OCI-LY1 (cell line): ENCODE data around the gene SCPEP1.

ENCODE experiments used
- H2AFZ ChIP-seq: fragments of 200-600 bp; sonication (generic), shearing (Covaris generic); 2 replicates; pipeline ENCODE4 v1.6.0; 2014; ENCODE audit warnings: antibody characterized with exemption, mild to moderate bottlenecking, low read length
- H3F3A ChIP-seq: fragments of 200-600 bp; sonication (generic), shearing (Covaris generic); 2 replicates; pipeline ENCODE4 v1.6.0; 2014; ENCODE audit warnings: mild to moderate bottlenecking, antibody characterized with exemption, low read length, moderate library complexity; ENCODE audit not compliant: insufficient read depth
- H3K27ac ChIP-seq: fragments of 200-600 bp; sonication (generic); 2 replicates; pipeline ENCODE4 v1.5.1; 2014; ENCODE audit warnings: low read length, mixed run types, mild to moderate bottlenecking, low read depth; ENCODE audit not compliant: poor library complexity, severe bottlenecking
- H3K27me3 ChIP-seq: fragments of 200-600 bp; sonication (generic); 2 replicates; pipeline ENCODE4 v1.6.0; 2014; ENCODE audit warnings: antibody characterized with exemption, mild to moderate bottlenecking, low read length, moderate library complexity; ENCODE audit not compliant: insufficient read depth
- H3K36me3 ChIP-seq: fragments of 200-600 bp; sonication (generic); 2 replicates; pipeline ENCODE4 v1.6.1; 2014; ENCODE audit warnings: mild to moderate bottlenecking, antibody characterized with exemption, low read length, moderate library complexity, mixed read lengths; ENCODE audit not compliant: insufficient read depth
- H3K4me1 ChIP-seq: fragments of 200-600 bp; sonication (generic); 2 replicates; pipeline ENCODE4 v1.5.1; 2014; ENCODE audit warnings: mild to moderate bottlenecking, low read length, moderate library complexity; ENCODE audit not compliant: insufficient read depth, severe bottlenecking
- H3K4me2 ChIP-seq: fragments of 200-600 bp; sonication (generic), shearing (Covaris generic); 2 replicates; pipeline ENCODE4 v1.6.1; 2014; ENCODE audit warnings: low read length
- H3K4me3 ChIP-seq: fragments of 200-600 bp; sonication (generic); 2 replicates; pipeline ENCODE4 v1.5.1; 2014; ENCODE audit warnings: low read length, low read depth, mild to moderate bottlenecking, mixed read lengths; ENCODE audit not compliant: poor library complexity, severe bottlenecking
- H3K79me2 ChIP-seq: fragments of 200-600 bp; shearing (Covaris generic); 2 replicates; pipeline ENCODE4 v1.6.1; 2016; ENCODE audit warnings: mixed run types, low read length, mixed read lengths; ENCODE audit not compliant: insufficient read depth
- H3K9ac ChIP-seq: fragments of 200-600 bp; sonication (generic), shearing (Covaris generic); 2 replicates; pipeline ENCODE4 v1.6.1; 2014; ENCODE audit warnings: mild to moderate bottlenecking, low read length, mixed read lengths
- H3K9me2 ChIP-seq: fragments of 200-600 bp; sonication (generic), shearing (Covaris generic); 2 replicates; pipeline ENCODE4 v1.6.1; 2014; ENCODE audit warnings: low read depth, mild to moderate bottlenecking, low read length, mixed read lengths
- H3K9me3 ChIP-seq: fragments of 200-600 bp; shearing (Covaris generic); 2 replicates; pipeline ENCODE4 v1.6.1; 2014; ENCODE audit warnings: low read length, mixed read lengths
- H4K20me1 ChIP-seq: fragments of 200-600 bp; sonication (generic), shearing (Covaris generic); 2 replicates; pipeline ENCODE4 v1.6.0; 2016; ENCODE audit warnings: mild to moderate bottlenecking, low read length; ENCODE audit not compliant: insufficient read depth
- EZH2 ChIP-seq: fragments of 200-600 bp; sonication (generic), shearing (Covaris generic); IDR thresholded peaks from 2 replicates; pipeline ENCODE4 v1.8.0; 2017; ENCODE audit warnings: borderline replicate concordance, mixed run types, mild to moderate bottlenecking, antibody characterized with exemption, low read length, moderate library complexity, mixed read lengths
- TF ChIP-seq, protein P1 (sequence below): fragments of 200-600 bp; sonication (generic), shearing (Covaris generic); IDR thresholded peaks from 2 replicates; pipeline ENCODE4 v1.5.1; 2017; ENCODE audit warnings: mild to moderate bottlenecking, antibody characterized with exemption, low read length, moderate library complexity, mixed read lengths

The SCPEP1 gene

DNA sequence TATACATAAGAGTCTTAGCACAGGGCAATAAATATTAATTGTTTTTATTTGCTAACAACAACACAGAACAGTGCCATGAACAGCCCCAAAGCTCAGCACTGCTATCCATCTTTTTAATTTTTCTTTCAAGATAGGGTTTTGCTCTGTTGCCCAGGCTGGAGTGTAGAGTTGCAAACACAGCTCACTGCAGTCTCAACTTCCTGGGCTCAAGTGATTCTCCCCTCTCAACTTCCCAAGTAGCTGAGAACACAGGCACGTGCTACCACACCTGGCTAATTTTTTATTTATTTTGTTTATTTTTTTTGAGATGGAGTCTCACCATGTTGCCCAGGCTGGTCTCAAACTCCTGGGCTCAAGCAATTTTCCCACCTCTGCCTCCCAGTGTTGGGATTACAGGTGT, 59.5 kb downstream of the SCPEP1 start:
- H2AFZ ChIP-seq, result no peak overlapping the region

DNA sequence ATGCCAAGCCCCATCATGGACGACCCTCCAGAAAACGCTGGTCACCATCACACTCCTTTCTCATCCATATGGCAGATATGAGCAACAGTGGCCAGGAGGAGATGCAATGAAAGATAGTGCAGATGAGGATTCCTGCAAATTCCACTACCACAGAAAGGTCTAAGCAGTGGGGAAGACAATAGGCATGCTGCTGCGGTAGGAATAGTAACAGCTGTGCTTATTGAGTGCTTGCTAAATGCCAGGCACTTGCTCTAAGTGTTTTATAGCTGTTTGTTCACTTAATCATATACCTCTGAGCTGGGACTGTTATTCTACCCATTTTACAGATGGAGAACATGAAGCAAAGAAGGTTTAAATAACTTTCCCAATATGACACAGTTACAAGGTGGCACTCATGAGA, 60.6 kb downstream of the SCPEP1 start:
- Histone ChIP-seq H3K27me3 (peaks cover 12% of the 10 kb centered on the region; the same call in 1 of the 2 replicates), H4K20me1 (no peaks in the 10 kb centered on the region), H3K79me2 (no peaks in the 10 kb centered on the region), H3K4me2 (no peak overlapping the region), H2AFZ (no peak overlapping the region), H3F3A (no peaks in the 10 kb centered on the region), H3K9ac (no peak overlapping the region), H3K9me2 (no peaks in the 10 kb centered on the region), H3K36me3 (no peaks in the 10 kb centered on the region), H3K9me3 (no peaks in the 10 kb centered on the region), H3K27ac (no peak overlapping the region), H3K4me1 (no peaks in the 10 kb centered on the region), H3K4me3 (no peak overlapping the region)
- TF ChIP-seq EZH2, result no peak
- TF ChIP-seq, protein P1, sequence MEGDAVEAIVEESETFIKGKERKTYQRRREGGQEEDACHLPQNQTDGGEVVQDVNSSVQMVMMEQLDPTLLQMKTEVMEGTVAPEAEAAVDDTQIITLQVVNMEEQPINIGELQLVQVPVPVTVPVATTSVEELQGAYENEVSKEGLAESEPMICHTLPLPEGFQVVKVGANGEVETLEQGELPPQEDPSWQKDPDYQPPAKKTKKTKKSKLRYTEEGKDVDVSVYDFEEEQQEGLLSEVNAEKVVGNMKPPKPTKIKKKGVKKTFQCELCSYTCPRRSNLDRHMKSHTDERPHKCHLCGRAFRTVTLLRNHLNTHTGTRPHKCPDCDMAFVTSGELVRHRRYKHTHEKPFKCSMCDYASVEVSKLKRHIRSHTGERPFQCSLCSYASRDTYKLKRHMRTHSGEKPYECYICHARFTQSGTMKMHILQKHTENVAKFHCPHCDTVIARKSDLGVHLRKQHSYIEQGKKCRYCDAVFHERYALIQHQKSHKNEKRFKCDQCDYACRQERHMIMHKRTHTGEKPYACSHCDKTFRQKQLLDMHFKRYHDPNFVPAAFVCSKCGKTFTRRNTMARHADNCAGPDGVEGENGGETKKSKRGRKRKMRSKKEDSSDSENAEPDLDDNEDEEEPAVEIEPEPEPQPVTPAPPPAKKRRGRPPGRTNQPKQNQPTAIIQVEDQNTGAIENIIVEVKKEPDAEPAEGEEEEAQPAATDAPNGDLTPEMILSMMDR, result no peak

More for the DNA sequence above, 59.5 kb downstream of the SCPEP1 start:
- no peaks in the 10 kb centered on the region for H3K79me2 ChIP-seq
- no peak overlapping the region for H3K27ac ChIP-seq
- no peaks in the 10 kb centered on the region for H3K36me3 ChIP-seq
- H3F3A ChIP-seq, result no peaks in the 10 kb centered on the region
- H3K9me2 ChIP-seq, result no peaks in the 10 kb centered on the region
- peaks cover 7% of the 10 kb centered on the region; the same call in 1 of the 2 replicates for H3K27me3 ChIP-seq
- H4K20me1 ChIP-seq, result no peaks in the 10 kb centered on the region
- H3K9me3 ChIP-seq, result no peaks in the 10 kb centered on the region
- no peak overlapping the region for H3K4me2 ChIP-seq
- no peak overlapping the region for H3K4me3 ChIP-seq
- TF ChIP-seq EZH2, result no peak
- TF ChIP-seq, protein P1, result no peak
- H3K9ac ChIP-seq, result no peak overlapping the region
- no peaks in the 10 kb centered on the region for H3K4me1 ChIP-seq

DNA sequence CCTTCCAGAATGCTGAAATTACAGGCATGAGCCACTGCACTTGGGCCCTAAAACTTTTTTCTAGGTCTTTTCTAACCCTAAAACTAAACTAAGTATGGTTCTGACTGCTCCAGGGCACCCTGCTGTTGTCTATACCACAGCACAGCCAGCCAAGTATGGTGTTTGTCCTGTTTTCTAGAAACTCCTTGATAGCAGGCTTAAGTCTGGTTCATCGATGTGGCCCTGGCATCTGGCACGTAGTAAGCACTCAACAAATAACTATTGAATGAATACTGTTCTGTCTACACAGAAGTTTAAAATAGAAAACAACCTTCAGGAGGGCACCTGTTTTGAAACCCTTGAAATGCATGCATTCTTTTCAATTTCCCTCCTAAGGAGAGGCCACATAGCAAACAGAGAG, 62.6 kb downstream of the SCPEP1 start:
- Histone ChIP-seq H3K4me2 (no peak overlapping the region), H3K9me2 (no peaks in the 10 kb centered on the region), H2AFZ (no peak overlapping the region), H3K36me3 (no peaks in the 10 kb centered on the region), H3K9ac (no peak overlapping the region), H3K27ac (no peak overlapping the region), H4K20me1 (no peaks in the 10 kb centered on the region), H3K9me3 (no peaks in the 10 kb centered on the region), H3K4me1 (no peaks in the 10 kb centered on the region), H3K4me3 (no peak overlapping the region), H3K27me3 (peaks cover 20% of the 10 kb centered on the region; the same call in 1 of the 2 replicates), H3K79me2 (no peaks in the 10 kb centered on the region), H3F3A (no peaks in the 10 kb centered on the region)
- TF ChIP-seq, protein P1, result no peak
- no peak for TF ChIP-seq EZH2
